ENCODE results near the gene MCM9.
"Not testable (repeated sequence)": the region's sequence is repeated elsewhere in the genome, so short reads cannot be mapped to it uniquely, and the experiment has no call there.

MCM9 gene

GRCh38 chr6:118862443-118862842 is 72.5 kb downstream of the MCM9 start:
- no peak for DNase-seq

GRCh38 chr6:118860880-118861279 is 74.1 kb downstream of the MCM9 start:
- no peak for DNase-seq

GRCh38 chr6:118860363-118860762 is 74.6 kb downstream of the MCM9 start:
- no peak for DNase-seq

GRCh38 chr6:118859517-118860064 is 75.4 kb downstream of the MCM9 start:
- no peak for DNase-seq

GRCh38 chr6:118856301-118856700 is 78.7 kb downstream of the MCM9 start:
- DNase-seq = no peak

- DNase-seq = no peak
Observed at GRCh38 chr6:118853408-118853807, 81.6 kb downstream of the MCM9 start.

- DNase-seq = no peak
Observed at GRCh38 chr6:118844915-118845314, 90.0 kb downstream of the MCM9 start.

GRCh38 chr6:118843685-118844390 is 91.1 kb downstream of the MCM9 start:
- DNase-seq = no peak

- DNase-seq = no peak
Observed at GRCh38 chr6:118830691-118831090, 104.3 kb downstream of the MCM9 start.

- no peak for DNase-seq
Observed at GRCh38 chr6:118829817-118830478, 105.0 kb downstream of the MCM9 start.

- no peak for DNase-seq
Observed at GRCh38 chr6:118826096-118826495, 108.9 kb downstream of the MCM9 start.

- DNase-seq = no peak
Observed at GRCh38 chr6:118825661-118826060, 109.3 kb downstream of the MCM9 start.

GRCh38 chr6:118815495-118815894 is 119.5 kb downstream of the MCM9 start:
- DNase-seq = no peak

- DNase-seq = peak; percentile 21
Observed at GRCh38 chr6:118813775-118814174, 121.2 kb downstream of the MCM9 start.

- DNase-seq = peak; percentile 9
Observed at GRCh38 chr6:118812970-118813369, 122.0 kb downstream of the MCM9 start.

GRCh38 chr6:118810420-118811027 is 124.4 kb downstream of the MCM9 start:
- DNase-seq = no peak

- no peak for DNase-seq
Observed at GRCh38 chr6:118808793-118809638, 125.9 kb downstream of the MCM9 start.

GRCh38 chr6:118804091-118804490 is 130.9 kb downstream of the MCM9 start:
- peak; percentile 15 for DNase-seq

GRCh38 chr6:118801257-118801656 is 133.7 kb downstream of the MCM9 start:
- no peak for DNase-seq

GRCh38 chr6:118800394-118801071 is 134.4 kb downstream of the MCM9 start:
- peak; percentile 85 for DNase-seq

GRCh38 chr6:118799826-118800225 is 135.1 kb downstream of the MCM9 start:
- DNase-seq = no peak

GRCh38 chr6:118796548-118796947 is 138.4 kb downstream of the MCM9 start:
- DNase-seq = not testable (repeated sequence)
